HG02610 (cell line): ENCODE results near the gene DEUP1.
"Not testable (repeated sequence)": the region's sequence is repeated elsewhere in the genome, so short reads cannot be mapped to it uniquely, and the experiment has no call there.

Experiments
- ATAC-seq: cut with Tn5 transposase; IDR thresholded peaks from one replicate; pipeline ENCODE4 v1.9.1; 2021; ENCODE audit warnings: mild to moderate bottlenecking, moderate library complexity; ENCODE audit not compliant: unreplicated experiment

The DEUP1 gene

DNA sequence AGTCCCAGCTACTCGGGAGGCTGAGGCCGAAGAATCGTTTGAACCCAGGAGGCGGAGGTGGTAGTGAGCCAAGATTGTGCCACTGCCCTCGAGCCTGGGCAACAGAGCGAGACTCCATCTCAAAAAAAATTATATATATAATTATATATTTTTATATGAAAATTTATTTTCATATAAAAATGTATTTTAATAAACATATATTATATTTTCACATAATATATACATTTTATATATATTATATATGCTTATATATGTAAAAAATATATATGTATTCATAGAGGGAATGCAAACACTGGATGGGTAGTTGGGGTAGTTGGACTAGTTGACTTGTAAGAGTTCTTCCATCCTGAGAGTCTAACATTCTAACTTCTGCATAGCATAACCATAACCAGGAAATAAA, 20.3 kb downstream of the DEUP1 start:
- no peak for ATAC-seq

DNA sequence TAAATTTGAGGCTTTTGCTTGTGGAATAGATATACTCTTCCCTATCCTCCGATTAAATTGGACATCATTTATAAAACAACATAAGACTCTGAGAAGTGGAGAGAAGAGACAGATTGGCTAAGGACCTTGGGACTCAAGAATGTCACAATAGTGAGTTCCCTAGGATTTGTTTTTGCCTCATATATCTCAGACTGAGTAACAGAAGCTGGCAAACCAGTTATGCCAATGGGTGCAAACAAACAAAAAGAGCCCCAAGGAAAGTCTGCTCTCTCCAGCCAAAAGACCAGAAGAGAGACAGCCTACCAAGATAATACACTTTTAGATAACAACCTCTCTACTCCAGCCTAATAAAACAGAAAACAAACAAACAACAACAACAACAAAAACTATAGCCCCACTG, 28.9 kb downstream of the DEUP1 start:
- ATAC-seq, result no peak

- ATAC-seq, result no peak
Measured at GRCh38 chr11:93361435-93361834, 30.9 kb downstream of the DEUP1 start.

DNA sequence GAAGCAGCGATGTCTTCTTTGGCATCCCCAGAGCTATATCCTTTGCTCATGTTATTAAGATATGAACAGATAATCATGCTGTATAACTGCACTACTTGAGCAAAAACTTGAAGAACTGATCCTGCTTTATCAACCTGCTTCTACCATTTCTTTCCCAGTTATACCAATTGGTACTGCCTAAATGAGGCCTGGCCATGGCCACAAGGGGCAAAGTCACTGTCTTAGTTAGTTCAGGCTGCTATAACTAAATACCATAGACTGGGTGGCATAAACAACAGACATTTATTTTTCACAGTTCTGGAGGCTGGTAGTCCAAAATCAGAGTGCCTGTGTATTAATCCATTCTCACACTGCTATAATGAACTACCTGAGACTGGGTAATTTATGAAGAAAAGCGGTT, 37.5 kb downstream of the DEUP1 start:
- no peak for ATAC-seq

- ATAC-seq, result no peak
Measured at GRCh38 chr11:93370260-93370659, 39.7 kb downstream of the DEUP1 start.

GRCh38 chr11:93389737-93390136, 59.2 kb downstream of the DEUP1 start:
- no peak for ATAC-seq

GRCh38 chr11:93392867-93393266, 62.3 kb downstream of the DEUP1 start:
- ATAC-seq, result no peak

GRCh38 chr11:93393386-93393785, 62.8 kb downstream of the DEUP1 start:
- no peak for ATAC-seq

- no peak for ATAC-seq
Measured at GRCh38 chr11:93394488-93394887, 63.9 kb downstream of the DEUP1 start.

- ATAC-seq, result no peak
Measured at GRCh38 chr11:93396316-93396715, 65.8 kb downstream of the DEUP1 start.

- ATAC-seq, result no peak
Measured at GRCh38 chr11:93403930-93404329, 73.4 kb downstream of the DEUP1 start.

GRCh38 chr11:93407777-93408401, 77.3 kb downstream of the DEUP1 start:
- ATAC-seq, result no peak

- ATAC-seq, result no peak
Measured at GRCh38 chr11:93410441-93410840, 79.9 kb downstream of the DEUP1 start.

- ATAC-seq, result no peak
Measured at GRCh38 chr11:93411705-93412104, 81.2 kb downstream of the DEUP1 start.

GRCh38 chr11:93432247-93432646, 101.7 kb downstream of the DEUP1 start:
- ATAC-seq, result peak; percentile 64

GRCh38 chr11:93443232-93443631, 112.7 kb downstream of the DEUP1 start:
- ATAC-seq, result not testable (repeated sequence)

GRCh38 chr11:93444617-93445073, 114.1 kb downstream of the DEUP1 start:
- ATAC-seq, result no peak

- ATAC-seq, result no peak
Measured at GRCh38 chr11:93458286-93458685, 127.7 kb downstream of the DEUP1 start.

DNA sequence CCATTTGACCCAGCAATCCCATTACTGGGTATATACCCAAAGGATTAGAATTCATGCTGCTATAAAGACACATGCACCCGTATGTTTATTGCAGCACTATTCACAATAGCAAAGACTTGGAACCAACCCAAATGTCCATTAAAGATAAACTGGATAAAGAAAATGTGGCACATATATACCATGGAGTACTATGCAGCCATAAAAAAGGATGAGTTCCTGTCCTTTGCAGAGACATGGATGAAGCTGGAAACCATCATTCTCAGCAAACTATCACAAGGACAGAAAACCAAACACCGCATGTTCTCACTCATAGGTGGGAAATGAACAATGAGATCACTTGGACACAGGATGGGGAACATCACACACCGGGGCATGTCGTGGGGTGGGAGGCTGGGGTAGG, 133.1 kb downstream of the DEUP1 start:
- ATAC-seq, result not testable (repeated sequence)

GRCh38 chr11:93464927-93465540, 134.5 kb downstream of the DEUP1 start:
- no peak for ATAC-seq

DNA sequence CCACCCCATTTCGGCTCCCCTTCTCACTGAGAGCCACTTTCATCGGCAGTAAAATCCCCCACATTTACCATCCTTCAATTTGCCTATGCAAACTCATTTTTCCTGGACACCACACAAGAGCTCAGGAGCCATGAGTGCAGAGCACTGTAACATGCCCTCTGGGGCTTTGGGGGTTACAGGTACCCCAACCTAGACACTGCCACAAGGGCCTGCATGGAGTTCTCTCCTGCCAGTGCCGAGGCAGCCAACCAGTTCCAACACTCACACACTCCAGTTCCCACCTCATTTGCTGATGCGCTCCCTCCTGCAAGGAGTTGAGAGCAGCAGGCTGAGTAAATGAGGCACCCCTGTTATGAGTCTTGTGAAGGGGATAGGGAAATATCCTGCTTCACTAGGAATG, 136.5 kb downstream of the DEUP1 start:
- ATAC-seq, result no peak

DNA sequence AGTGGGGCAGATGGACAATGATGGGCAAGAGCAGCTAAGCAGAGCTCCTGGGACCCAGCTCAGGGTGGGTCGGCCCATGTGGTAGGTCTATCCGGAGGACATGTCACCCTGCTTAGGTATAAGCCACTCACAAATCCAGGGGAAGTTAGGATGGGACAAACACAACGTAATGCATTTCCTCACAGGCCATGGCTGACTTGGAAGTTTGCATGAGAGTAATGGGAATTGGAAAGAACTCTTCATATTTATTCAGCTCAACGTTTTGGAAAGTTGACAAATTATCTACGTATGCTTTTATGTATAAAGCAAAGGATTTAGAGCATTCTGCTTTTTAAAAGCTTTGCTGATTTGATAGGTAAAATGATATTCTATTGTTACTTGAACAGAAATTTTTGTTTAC, 137.7 kb downstream of the DEUP1 start:
- no peak for ATAC-seq

- ATAC-seq, result no peak
Measured at GRCh38 chr11:93474123-93474522, 143.6 kb downstream of the DEUP1 start.
